HepG2 (cell line): ENCODE data around the gene CELF2. TPM values are rescaled to one million over a fixed set of nuclear protein-coding genes. Genes with fewer than 3 reads are reported as not detected.

ENCODE experiments used
- ATAC-seq: fragments of 200-7000 bp; cut with Tn5 transposase; 3 replicates; pipeline ENCODE4 v1.9.1; 2020; ENCODE audit warnings: mild to moderate bottlenecking, moderate library complexity
- BruUV-seq: library from RNA; stranded (reverse); fragments of 400-500 nt; replicated peaks from 2 replicates; lab custom pipeline; 2021; lab: Mats Ljungman, UMichigan
- CTCF ChIA-PET: fragments of 300-600 bp; formaldehyde crosslinking; extraction: SDS; loops from one replicate; lab custom pipeline; 2021; ENCODE audit warnings: low total read pairs, inconsistent platforms, low intra/inter-chr PET ratio; lab: Yijun Ruan, JAX
- POLR2A ChIA-PET: fragments of 350-600 bp; sonication (Branson Sonifier 250); formaldehyde crosslinking; loops from one replicate; lab custom pipeline; 2020; ENCODE audit warnings: antibody characterized with exemption, inconsistent platforms; lab: Yijun Ruan, JAX
- DNase-seq: peaks from one replicate; pipeline ENCODE4 v3.0.0-alpha.2; 2015; ENCODE audit warnings: low spot score
- FAIRE-seq: peaks from 3 replicates; lab custom pipeline; 2011; peaks lifted over from hg19 to GRCh38; lab: Jason Lieb, UNC
- H2AFZ ChIP-seq: one replicate; pipeline ENCODE4 v1.6.1; 2011; ENCODE audit warnings: low read length, inconsistent platforms
- H3K27ac ChIP-seq: fragments of 300-600 bp; 3 replicates; pipeline ENCODE4 v1.8.0; 2011; ENCODE audit warnings: mixed run types, mild to moderate bottlenecking, mixed read lengths, low read length, inconsistent platforms; ENCODE audit not compliant: insufficient read depth; ENCODE audit errors: extremely low read length
- H3K27me3 ChIP-seq, 2 experiments: fragments of 200-600 bp in 1 of 2; 2 replicates in 1 of 2; 3 replicates in 1 of 2; pipeline versions ENCODE4 v1.6.0 to v1.8.0; 2011; ENCODE audit warnings: low read length in 2 of 2, mild to moderate bottlenecking in 2 of 2, moderate library complexity in 2 of 2, inconsistent platforms in 1 of 2; ENCODE audit not compliant: insufficient read depth in 2 of 2, control insufficient read depth in 1 of 2
- H3K36me3 ChIP-seq, 2 experiments: fragments of 200-600 bp in 1 of 2; replicated peaks in 1 of 2; 2 replicates in 1 of 2; 3 replicates in 1 of 2; pipeline versions ENCODE4 v1.5.1 to v1.8.0; 2011; ENCODE audit warnings: low read length in 2 of 2, inconsistent platforms in 1 of 2; ENCODE audit not compliant: insufficient read depth in 2 of 2, control insufficient read depth in 1 of 2
- H3K4me1 ChIP-seq: 2 replicates; pipeline ENCODE4 v1.5.1; 2012; ENCODE audit warnings: low read length, inconsistent platforms; ENCODE audit not compliant: insufficient read depth
- H3K4me2 ChIP-seq: 2 replicates; pipeline ENCODE4 v1.6.0; 2011; ENCODE audit warnings: low read depth, low read length, inconsistent platforms
- H3K4me3 ChIP-seq, 3 experiments: fragments of 200-600 bp in 1 of 3; sonication (generic), shearing (Covaris generic) in 1 of 3; replicated peaks in 1 of 3; 2 replicates each; pipeline ENCODE4 v1.5.1; 2011 to 2016; ENCODE audit warnings: low read length in 3 of 3, inconsistent platforms in 2 of 3, low read depth in 2 of 3, mild to moderate bottlenecking in 2 of 3, control low read depth in 1 of 3, mixed read lengths in 1 of 3; ENCODE audit not compliant: insufficient read depth in 1 of 3
- H3K79me2 ChIP-seq: one replicate; pipeline ENCODE4 v1.6.1; 2011; ENCODE audit warnings: low read length, inconsistent platforms; ENCODE audit not compliant: insufficient read depth
- H3K9ac ChIP-seq: 2 replicates; pipeline ENCODE4 v1.6.0; 2011; ENCODE audit warnings: mild to moderate bottlenecking, low read depth, low read length, inconsistent platforms; ENCODE audit not compliant: insufficient read depth
- H3K9me3 ChIP-seq: 2 replicates; pipeline ENCODE4 v1.5.1; 2012; ENCODE audit warnings: mild to moderate bottlenecking, low read length
- H4K20me1 ChIP-seq: 2 replicates; pipeline ENCODE4 v1.6.0; 2011; ENCODE audit warnings: inconsistent platforms, mild to moderate bottlenecking, low read length, moderate library complexity; ENCODE audit not compliant: insufficient read depth
- CBX2 ChIP-seq, 2 experiments: fragments of 200-600 bp in 1 of 2; sonication (generic); formaldehyde crosslinking in 1 of 2; IDR thresholded peaks; 2 replicates each; pipeline versions ENCODE4 v1.7.0 to v1.8.1; 2018 to 2022; ENCODE audit warnings: low read depth in 2 of 2, low read length in 1 of 2, mild to moderate bottlenecking in 1 of 2, missing genetic modification reagents in 1 of 2
- DZIP1 ChIP-seq: sonication (generic); formaldehyde crosslinking; IDR thresholded peaks from 2 replicates; pipeline ENCODE4 v1.5.0; 2020; ENCODE audit warnings: mild to moderate bottlenecking, missing genetic modification reagents
- SNAPC5 ChIP-seq: sonication (generic); formaldehyde crosslinking; IDR thresholded peaks from 2 replicates; pipeline ENCODE4 v1.8.1; 2023; ENCODE audit warnings: mild to moderate bottlenecking, missing genetic modification reagents, borderline replicate concordance
- SOX13 ChIP-seq, 3 experiments: fragments of 450-650 bp in 1 of 3; sonication (generic) in 1 of 3; formaldehyde crosslinking in 1 of 3; IDR thresholded peaks in 2 of 3; conservative IDR thresholded peaks in 1 of 3; 2 replicates each; pipeline versions ENCODE4 v1.5.0 to v1.6.1; 2016 to 2020; ENCODE audit warnings: antibody characterized with exemption in 1 of 3, mild to moderate bottlenecking in 1 of 3, missing compliant biosample characterization in 1 of 3, missing genetic modification reagents in 1 of 3, moderate library complexity in 1 of 3
- ZBTB46 ChIP-seq: sonication (generic); formaldehyde crosslinking; IDR thresholded peaks from 2 replicates; pipeline ENCODE4 v1.4.0; 2020; ENCODE audit warnings: mild to moderate bottlenecking, missing genetic modification reagents, borderline replicate concordance
- ZNF530 ChIP-seq: sonication (generic); formaldehyde crosslinking; IDR thresholded peaks from 2 replicates; pipeline ENCODE4 v1.5.0; 2020; ENCODE audit warnings: low read depth, mild to moderate bottlenecking, missing genetic modification reagents
- ZNF564 ChIP-seq: sonication (generic); formaldehyde crosslinking; IDR thresholded peaks from 2 replicates; pipeline ENCODE4 v1.8.1; 2023; ENCODE audit warnings: mild to moderate bottlenecking, missing genetic modification reagents
- WGBS: methylation state at CpG from one replicate; pipeline ENCODE4 v1.1.6; 2017; ENCODE audit warnings: low lambda C conversion rate; 5-methylcytosine and 5-hydroxymethylcytosine counted together
- in situ Hi-C: cut with HindIII; loops from 2 replicates; pipeline ENCODE4 v1.10.0; 2017; ENCODE audit warnings: low pct_unique_long_range_greater_than_20kb; ENCODE audit not compliant: extremely low pct_ligation_motif_present
- intact Hi-C: fragments of 100-400 bp; cut with micrococcal nuclease; formaldehyde crosslinking; loops from one replicate; pipeline ENCODE4 v1.10.0; 2022; ENCODE audit not compliant: unreplicated experiment
- polyA plus RNA-seq, 8 experiments: library from polyadenylated mRNA; depleted of rRNA in 3 of 8; stranded (reverse) in 7 of 8; unstranded in 1 of 8; fragments of >200 nt; fragmentation: Illumina TruSeq in 4 of 8; extraction: Trizol in 4 of 8; gene quantifications; 2 replicates each; pipeline versions ENCODE4 v1.2.1 to v1.2.3, GENCODE V29; 2011 to 2016; ENCODE audit warnings: low read depth in 4 of 8, missing spikeins in 1 of 8, mixed read lengths in 1 of 8; ENCODE audit not compliant: insufficient read depth in 1 of 8
- total RNA-seq, 5 experiments: library from RNA; depleted of rRNA; stranded (reverse); fragments of >200 nt; fragmentation: Illumina TruSeq; extraction: Trizol; gene quantifications; 2 replicates each; pipeline ENCODE4 v1.2.3, GENCODE V29; 2016; ENCODE audit warnings: low read depth in 1 of 5

CELF2 gene
- total and polyA plus RNA-seq, 2 of the 13 experiments (the other 11 are each of a cell fraction or from before 2014, with no cell fraction given): not detected

GRCh38 chr10:10996966-10997620 lies 20.6 kb upstream of the CELF2 start:
- H3K4me3 ChIP-seq: no peak overlapping the region
- WGBS: 6% methylated on average over 7 of the region's 7 CpGs
- no peaks in the 10 kb centered on the region for H4K20me1 ChIP-seq
- no peaks in the 10 kb centered on the region for H3K36me3 ChIP-seq
- in situ Hi-C loops (no loop called here), intact Hi-C loops (no loop called here)
- ChIA-PET POLR2A (no interaction called here), CTCF (no interaction called here)
- FAIRE-seq: no peak
- H3K27me3 ChIP-seq: no peaks in the 10 kb centered on the region
- H3K27ac ChIP-seq: no peak overlapping the region
- no peak overlapping the region for H3K4me2 ChIP-seq
- no peak overlapping the region for H3K9ac ChIP-seq
- TF ChIP-seq ZBTB46 (CRISPR knock-in tag) (no peak), SOX13 (IDR thresholded peaks at IDR 0.05) (no peak), SOX13 (CRISPR knock-in tag; conservative IDR thresholded peaks at IDR 0.05 in 1 of 2, IDR thresholded peaks at IDR 0.05 in 1 of 2) (no peak), ZNF564 (CRISPR knock-in tag) (no peak), ZNF530 (no peak), SNAPC5 (CRISPR knock-in tag) (no peak), CBX2 (IDR thresholded peaks at IDR 0.05; ENCODE audit: low read depth, low read length) (no peak), CBX2 (CRISPR knock-in tag; IDR thresholded peaks at IDR 0.05; ENCODE audit: low read depth) (no peak), DZIP1 (CRISPR knock-in tag) (no peak)
- no peaks in the 10 kb centered on the region for H3K9me3 ChIP-seq
- H3K79me2 ChIP-seq: no peaks in the 10 kb centered on the region
- no peak for ATAC-seq
- BruUV-seq: no TSS peak
- no peak for DNase-seq
- H2AFZ ChIP-seq: no peak overlapping the region
- H3K4me1 ChIP-seq: no peaks in the 10 kb centered on the region
